ENCODE measurements around the gene HSD17B14. TPM values are rescaled to one million over a fixed set of nuclear protein-coding genes. Genes with fewer than 3 reads are reported as not detected.

HSD17B14 gene
- total and polyA plus RNA-seq, 2 experiments from 2014 or later: 8.4 to 11.7 TPM

DNA sequence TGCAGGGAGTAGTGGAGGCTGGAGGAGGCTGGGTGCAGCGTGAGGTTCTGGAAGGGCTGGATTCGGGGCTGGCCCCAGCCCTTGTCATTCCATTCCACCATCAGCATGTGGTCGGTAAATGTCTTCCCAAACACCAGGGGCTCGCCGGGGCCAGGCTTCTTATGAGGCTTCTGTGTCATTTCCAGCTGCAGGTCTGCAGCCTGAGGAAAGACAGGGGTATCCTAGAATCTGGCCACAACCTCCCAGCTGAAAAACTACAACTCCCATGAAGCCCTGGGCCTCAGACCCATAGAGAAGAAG, 29.8 kb downstream of the HSD17B14 start:
- DNase-seq (ENCODE audit: low spot score): peak; percentile 94

GRCh38 chr19:48805452-48805851, 30.8 kb downstream of the HSD17B14 start:
- H3K4me2 ChIP-seq: no peak overlapping the region
- 0 out of 2 replicates have a peak, but pooled peaks cover 3% of the 10 kb centered on the region for H3K79me2 ChIP-seq (replicated peaks; ENCODE audit: insufficient read depth)
- ATAC-seq (no peak), DNase-seq (ENCODE audit: low spot score) (no peak)
- Mint-ChIP-seq H3K27ac (no peak overlapping the region; the same call in 1 of the 2 replicates), H3K4me3 (no peak overlapping the region; the same call in 2 of the 3 replicates), H3K4me1 (peaks cover 32% of the 10 kb centered on the region), H3K36me3 (ENCODE audit: low read depth) (no peaks in the 10 kb centered on the region; the same call in 2 of the 3 replicates), H3K27me3 (ENCODE audit: insufficient read depth, low read depth, poor library complexity) (peaks cover 19% of the 10 kb centered on the region), H3K9me3 (no peaks in the 10 kb centered on the region)
- peaks cover 8% of the 10 kb centered on the region; the same call in 1 of the 2 replicates for H3K27me3 ChIP-seq (ENCODE audit: insufficient read depth)
- peaks cover 18% of the 10 kb centered on the region; the same call in 1 of the 2 replicates for H3F3A ChIP-seq (replicated peaks; ENCODE audit: low read depth)
- no peak overlapping the region for H2AFZ ChIP-seq
- H4K20me1 ChIP-seq (replicated peaks; ENCODE audit: insufficient read depth): no peaks in the 10 kb centered on the region
- no peaks in the 10 kb centered on the region for H3K9me2 ChIP-seq (ENCODE audit: insufficient read depth)
- no peaks in the 10 kb centered on the region for H3K36me3 ChIP-seq (ENCODE audit: insufficient read depth)
- H3K4me3 ChIP-seq: no peak overlapping the region
- TF ChIP-seq NANOG (IDR thresholded peaks at IDR 0.05; ENCODE audit: borderline replicate concordance) (no peak), JUNB (IDR thresholded peaks at IDR 0.05; ENCODE audit: unreplicated experiment) (no peak), STAT1 (IDR thresholded peaks at IDR 0.05; ENCODE audit: unreplicated experiment) (no peak)
- TF ChIP-seq, protein P1, sequence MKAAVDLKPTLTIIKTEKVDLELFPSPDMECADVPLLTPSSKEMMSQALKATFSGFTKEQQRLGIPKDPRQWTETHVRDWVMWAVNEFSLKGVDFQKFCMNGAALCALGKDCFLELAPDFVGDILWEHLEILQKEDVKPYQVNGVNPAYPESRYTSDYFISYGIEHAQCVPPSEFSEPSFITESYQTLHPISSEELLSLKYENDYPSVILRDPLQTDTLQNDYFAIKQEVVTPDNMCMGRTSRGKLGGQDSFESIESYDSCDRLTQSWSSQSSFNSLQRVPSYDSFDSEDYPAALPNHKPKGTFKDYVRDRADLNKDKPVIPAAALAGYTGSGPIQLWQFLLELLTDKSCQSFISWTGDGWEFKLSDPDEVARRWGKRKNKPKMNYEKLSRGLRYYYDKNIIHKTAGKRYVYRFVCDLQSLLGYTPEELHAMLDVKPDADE (IDR thresholded peaks at IDR 0.05): no peak
- peaks cover 17% of the 10 kb centered on the region for H3K4me1 ChIP-seq (ENCODE audit: insufficient read depth)
- H3K27ac ChIP-seq (ENCODE audit: low read depth): no peak overlapping the region

More for the DNA sequence above, 29.8 kb downstream of the HSD17B14 start:
- no peak overlapping the region; the same call in 1 of the 3 replicates for H3K4me3 Mint-ChIP-seq
- no peak for TF ChIP-seq CREB1 (CRISPR knock-in tag; IDR thresholded peaks at IDR 0.05; ENCODE audit: low read depth)
- TF ChIP-seq, protein P1 (IDR thresholded peaks at IDR 0.05): peak; percentile 96
- H3K27me3 Mint-ChIP-seq (ENCODE audit: insufficient read depth, low read depth, poor library complexity): peaks cover 24% of the 10 kb centered on the region
- H4K20me1 ChIP-seq (replicated peaks; ENCODE audit: insufficient read depth): no peaks in the 10 kb centered on the region
- H3K79me2 ChIP-seq (replicated peaks; ENCODE audit: insufficient read depth): 0 out of 2 replicates have a peak, but pooled peaks cover 3% of the 10 kb centered on the region
- H3K4me2 ChIP-seq: no peak overlapping the region
- peaks cover 17% of the 10 kb centered on the region for H3K4me1 ChIP-seq (ENCODE audit: insufficient read depth)
- no peak overlapping the region for H3K27ac ChIP-seq (ENCODE audit: low read depth)
- no peaks in the 10 kb centered on the region for H3K9me2 ChIP-seq (ENCODE audit: insufficient read depth)
- no peaks in the 10 kb centered on the region; the same call in 2 of the 3 replicates for H3K36me3 Mint-ChIP-seq (ENCODE audit: low read depth)
- H3K27me3 ChIP-seq (ENCODE audit: insufficient read depth): peaks cover 8% of the 10 kb centered on the region; the same call in 1 of the 2 replicates
- H3K27ac Mint-ChIP-seq: peak overlapping the region; percentile 93
- no peak for ATAC-seq
- no peaks in the 10 kb centered on the region for H3K9me3 Mint-ChIP-seq
- peaks cover 18% of the 10 kb centered on the region; the same call in 1 of the 2 replicates for H3F3A ChIP-seq (replicated peaks; ENCODE audit: low read depth)
- H2AFZ ChIP-seq: no peak overlapping the region
- H3K4me3 ChIP-seq: no peak overlapping the region
- H3K36me3 ChIP-seq (ENCODE audit: insufficient read depth): no peaks in the 10 kb centered on the region
- H3K4me1 Mint-ChIP-seq: peaks cover 32% of the 10 kb centered on the region

- Histone ChIP-seq H3K36me3 (ENCODE audit: insufficient read depth) (no peaks in the 10 kb centered on the region), H3K27ac (ENCODE audit: low read depth) (no peak overlapping the region), H3K4me3 (no peak overlapping the region), H3K27me3 (ENCODE audit: insufficient read depth) (no peaks in the 10 kb centered on the region), H3F3A (replicated peaks; ENCODE audit: low read depth) (peaks cover 13% of the 10 kb centered on the region; the same call in 1 of the 2 replicates), H3K4me2 (no peak overlapping the region), H4K20me1 (replicated peaks; ENCODE audit: insufficient read depth) (no peaks in the 10 kb centered on the region), H2AFZ (no peak overlapping the region), H3K4me1 (ENCODE audit: insufficient read depth) (peaks cover 21% of the 10 kb centered on the region), H3K9me2 (ENCODE audit: insufficient read depth) (no peaks in the 10 kb centered on the region), H3K79me2 (replicated peaks; ENCODE audit: insufficient read depth) (no peaks in the 10 kb centered on the region)
- Mint-ChIP-seq H3K36me3 (ENCODE audit: low read depth) (no peaks in the 10 kb centered on the region; the same call in 2 of the 3 replicates), H3K9me3 (no peaks in the 10 kb centered on the region), H3K27ac (no peak overlapping the region), H3K4me1 (peaks cover 28% of the 10 kb centered on the region), H3K27me3 (ENCODE audit: insufficient read depth, low read depth, poor library complexity) (peaks cover 14% of the 10 kb centered on the region), H3K4me3 (no peak overlapping the region)
- DNase-seq (ENCODE audit: low spot score): no peak
- TF ChIP-seq JUNB (IDR thresholded peaks at IDR 0.05; ENCODE audit: unreplicated experiment) (no peak), STAT1 (IDR thresholded peaks at IDR 0.05; ENCODE audit: unreplicated experiment) (no peak), CREB1 (CRISPR knock-in tag; IDR thresholded peaks at IDR 0.05; ENCODE audit: low read depth) (no peak)
- ATAC-seq: no peak
Observed at GRCh38 chr19:48804496-48804895, 31.8 kb downstream of the HSD17B14 start.
